Measurements from ENCODE around the gene TMEM150C.

TMEM150C gene

DNA sequence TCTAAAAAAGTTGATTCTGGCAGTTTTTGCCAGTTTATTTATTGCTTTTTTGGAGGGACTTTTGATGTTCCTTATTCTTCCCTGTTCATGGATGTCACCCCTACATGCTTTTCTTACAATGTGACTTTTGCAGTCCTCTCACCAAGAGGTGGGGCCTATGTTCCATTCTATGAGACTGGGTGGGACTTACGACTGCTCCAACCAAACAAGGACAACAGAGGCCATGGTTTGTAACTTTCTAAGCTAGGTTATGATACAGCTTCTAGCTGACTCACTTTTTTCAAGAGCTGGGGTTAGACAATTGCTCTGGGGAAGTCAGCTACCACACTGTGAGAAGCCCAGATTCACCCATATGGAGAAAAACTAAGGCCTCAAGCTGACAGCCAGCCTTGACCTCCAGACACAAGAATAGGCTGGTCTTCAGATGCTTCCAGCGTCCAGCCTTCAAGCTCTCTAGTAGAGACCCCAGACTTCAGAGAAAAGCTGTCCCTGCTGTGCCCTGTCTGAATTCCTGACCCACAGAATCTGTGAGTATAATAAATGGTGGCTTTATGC is 91.9 kb downstream of the TMEM150C start:
- DNase-seq = no peak

DNA sequence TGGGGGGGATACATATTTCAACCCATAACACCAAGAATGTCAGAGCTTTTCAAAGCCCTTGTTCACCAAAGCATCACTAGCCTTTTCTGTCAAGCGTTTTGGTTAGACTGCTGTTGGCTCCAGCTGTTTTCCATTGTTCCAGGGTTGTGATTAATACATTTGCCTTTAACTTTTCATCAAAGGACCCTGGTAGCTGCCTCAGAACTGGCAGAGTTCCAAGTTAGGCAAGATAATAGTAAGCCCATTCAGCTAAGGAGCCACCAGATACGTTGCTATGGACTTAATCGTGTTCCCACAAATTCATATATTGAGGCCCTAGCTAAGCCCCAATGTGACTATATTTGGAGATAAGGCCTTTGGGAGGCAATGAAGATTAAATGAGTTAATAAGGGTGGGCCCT is 94.3 kb downstream of the TMEM150C start:
- no peak for DNase-seq

DNA sequence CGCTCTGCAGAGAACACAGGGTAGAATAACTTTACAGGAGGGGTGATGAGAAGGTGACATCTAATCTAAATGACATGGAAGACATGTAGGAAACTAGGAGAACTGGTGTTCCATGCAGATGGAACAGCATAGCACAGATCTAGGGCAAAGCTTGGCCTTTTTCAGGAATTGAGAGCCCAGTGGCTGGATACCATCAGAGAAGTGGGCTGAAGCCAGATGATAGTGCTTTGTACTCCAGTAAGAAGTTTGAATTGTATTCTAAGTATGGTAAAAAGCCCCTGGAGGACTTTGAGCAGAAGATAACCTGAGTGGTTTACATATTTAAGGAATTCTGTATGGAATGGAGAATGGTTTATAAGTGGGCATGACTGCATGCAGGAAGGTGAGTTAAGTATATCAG is 98.6 kb downstream of the TMEM150C start:
- DNase-seq = no peak

DNA sequence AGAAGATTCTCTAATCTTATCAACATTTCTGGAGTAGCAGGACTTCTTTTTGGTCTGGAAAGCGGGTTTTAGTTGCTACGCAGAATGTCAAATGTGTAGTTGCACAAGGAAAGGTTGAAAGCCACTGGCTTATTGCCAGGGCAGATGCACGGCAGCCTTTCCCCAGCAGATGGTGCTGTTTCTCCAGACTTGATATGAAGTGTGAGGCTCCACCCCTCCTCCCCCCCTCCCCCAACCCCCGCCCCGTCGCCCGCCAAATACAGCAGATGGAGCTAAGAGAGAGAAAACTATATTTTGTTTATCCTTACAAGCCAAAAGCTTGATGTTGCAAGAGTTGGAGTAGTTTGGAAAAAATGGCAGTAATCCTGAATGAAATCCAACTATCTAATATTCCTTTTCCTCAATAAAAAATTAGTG is 99.4 kb downstream of the TMEM150C start:
- peak; percentile 65 for DNase-seq

- DNase-seq = no peak
These were observed 100.1 kb downstream of the TMEM150C start for GRCh38 chr4:82461710-82462109.

GRCh38 chr4:82458729-82459128 is 103.1 kb downstream of the TMEM150C start:
- no peak for DNase-seq

DNA sequence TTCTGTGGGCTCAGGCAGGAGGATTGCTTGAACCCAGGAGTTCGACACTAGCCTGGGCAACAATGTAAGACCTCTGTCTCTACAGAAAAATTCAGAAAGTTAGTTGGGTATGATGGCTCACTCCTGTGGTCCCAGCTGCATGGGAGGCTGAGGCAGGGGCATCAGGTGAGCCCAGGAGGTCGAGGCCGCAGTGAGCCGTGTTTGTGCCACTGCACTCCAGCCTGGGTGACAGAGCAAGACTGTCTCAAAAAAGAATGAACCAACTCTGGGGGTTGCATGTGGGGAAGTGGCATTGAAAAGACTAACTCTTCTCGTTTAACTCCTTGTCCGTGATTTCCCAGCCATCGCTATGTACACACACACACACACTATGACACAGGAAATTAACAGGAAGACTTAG is 104.5 kb downstream of the TMEM150C start:
- DNase-seq = no peak

DNA sequence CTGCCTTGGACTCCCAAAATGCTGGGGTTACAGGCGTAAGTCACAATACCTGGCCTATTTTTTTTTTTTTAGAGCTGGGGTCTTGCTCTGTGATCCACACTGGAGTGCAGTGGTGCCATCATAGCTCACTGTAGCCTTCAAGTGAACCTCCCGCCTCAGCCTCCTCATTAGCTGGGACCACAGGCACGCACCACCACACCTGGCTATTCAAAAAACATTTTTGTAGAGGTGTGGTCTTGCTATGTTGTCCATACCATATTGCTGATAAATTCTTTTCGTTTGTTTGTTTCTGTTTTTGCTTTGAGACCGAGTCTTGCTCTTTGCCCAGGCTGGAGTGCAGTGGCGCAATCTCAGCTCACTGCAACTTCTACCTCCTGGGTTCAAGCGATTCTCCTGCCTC is 109.8 kb downstream of the TMEM150C start:
- DNase-seq = no peak

DNA sequence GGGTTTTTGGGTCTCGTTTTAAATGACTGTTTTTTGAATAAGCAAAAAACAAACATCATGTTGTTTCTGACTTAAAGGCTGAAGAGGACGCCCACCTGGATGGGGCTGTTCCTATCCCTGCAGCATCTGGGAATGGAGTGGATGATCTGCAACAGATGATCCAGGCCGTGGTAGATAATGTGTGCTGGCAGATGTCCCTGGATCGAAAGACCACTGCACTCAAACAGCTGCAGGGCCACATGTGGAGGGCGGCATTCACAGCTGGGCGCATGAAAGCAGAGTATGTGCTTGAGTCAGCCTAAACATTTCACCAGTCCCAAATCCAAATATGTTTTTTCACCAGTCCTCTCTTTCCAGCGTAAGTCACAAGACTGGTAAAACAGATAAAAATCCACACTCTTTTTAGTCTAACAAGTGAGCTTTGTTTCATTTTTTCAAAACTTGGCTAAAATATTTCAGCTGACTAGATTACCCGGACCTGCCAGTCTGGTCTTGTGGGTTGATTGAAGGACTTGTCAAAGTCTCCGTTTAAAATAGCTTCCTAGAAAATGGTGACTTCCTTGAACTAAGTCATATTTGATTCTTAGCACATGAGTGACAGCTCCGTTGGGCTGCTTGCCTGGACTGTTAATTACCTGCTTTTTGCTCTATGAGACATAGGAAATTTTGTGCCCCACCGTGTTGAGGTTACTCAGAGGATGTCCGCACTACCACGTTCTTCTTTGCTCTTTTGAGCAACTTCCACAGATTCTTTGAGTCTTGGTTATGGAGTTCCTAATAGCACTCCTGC is 110.6 kb downstream of the TMEM150C start:
- DNase-seq = no peak

DNA sequence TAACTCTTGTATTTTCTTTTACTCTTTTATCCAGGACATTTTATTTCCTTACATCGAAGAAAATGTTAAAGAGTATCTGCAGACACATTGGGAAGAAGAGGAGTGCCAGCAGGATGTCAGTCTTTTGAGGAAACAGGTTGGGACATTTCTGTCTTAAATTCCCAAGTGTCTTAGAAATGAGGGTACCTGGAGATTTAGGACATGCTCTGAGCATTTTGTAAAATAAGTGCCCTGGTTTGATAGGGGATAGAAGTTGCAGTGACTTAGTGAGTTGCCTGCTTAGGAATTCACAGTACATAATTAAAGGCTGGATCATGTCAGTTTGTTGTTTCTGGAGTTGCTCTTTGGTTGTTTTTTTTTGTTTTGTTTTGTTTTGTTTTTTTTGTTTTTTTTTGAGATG is 113.9 kb downstream of the TMEM150C start:
- no peak for DNase-seq

DNA sequence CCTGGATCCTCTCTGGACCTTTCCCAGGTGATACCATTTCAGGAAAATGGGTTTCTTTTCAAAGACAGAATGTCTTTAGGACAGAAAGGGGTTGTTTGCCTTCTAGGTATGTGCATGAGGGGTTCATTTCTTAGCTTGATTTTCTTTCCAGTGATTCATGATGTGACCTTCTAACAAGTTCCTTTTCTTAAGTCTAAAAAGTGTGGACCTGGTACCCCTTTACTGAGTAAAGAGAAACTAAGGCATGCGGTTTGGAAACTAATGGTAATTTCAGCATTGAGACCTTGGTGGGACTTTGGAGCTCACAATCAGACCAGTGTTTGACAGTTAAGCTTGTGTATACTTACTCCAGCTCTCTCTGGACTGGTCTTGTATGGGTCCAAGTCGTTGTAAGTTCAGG is 122.7 kb downstream of the TMEM150C start:
- DNase-seq = no peak

- no peak for DNase-seq
These were observed 124.3 kb downstream of the TMEM150C start for GRCh38 chr4:82437285-82438005.

- DNase-seq = no peak
These were observed 125.0 kb downstream of the TMEM150C start for GRCh38 chr4:82436780-82437179.

DNA sequence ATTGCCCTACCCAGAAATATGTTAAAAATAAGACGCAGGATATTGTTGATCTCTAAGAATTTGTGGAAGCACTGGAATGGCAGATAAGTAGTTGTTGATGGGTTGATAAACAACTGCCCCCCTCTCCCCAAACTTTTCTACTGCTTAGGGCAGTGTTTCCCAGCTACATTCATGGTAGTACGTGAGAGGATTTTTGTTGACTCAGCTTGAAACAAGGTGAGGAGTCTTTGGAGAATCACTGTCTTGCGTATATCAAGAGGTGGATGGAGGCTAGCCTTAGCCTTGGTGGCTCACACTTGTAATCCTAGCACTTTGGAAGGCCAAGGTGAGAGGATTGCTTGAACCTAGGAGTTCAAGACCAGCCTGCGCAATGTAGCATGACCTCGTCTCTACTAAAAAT is 125.7 kb downstream of the TMEM150C start:
- DNase-seq = no peak

DNA sequence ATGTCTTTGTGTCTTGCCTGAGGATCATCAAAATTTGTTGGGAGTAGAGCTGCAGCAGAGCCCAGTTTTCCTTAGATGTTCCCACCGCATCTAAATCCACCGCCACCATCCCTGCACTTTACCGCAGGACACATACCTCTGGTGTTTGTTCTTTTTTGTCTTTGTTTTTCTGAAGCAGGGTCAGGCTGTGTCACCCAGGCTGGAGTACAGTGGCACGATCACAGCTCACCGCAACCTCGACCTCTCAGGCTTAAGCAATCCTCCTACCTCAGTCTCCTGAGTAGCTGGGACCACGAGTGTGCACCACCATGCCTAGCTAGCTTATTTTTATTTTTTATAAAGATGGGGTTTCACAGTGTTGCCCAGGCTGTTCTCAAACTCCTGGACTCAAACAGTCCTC is 126.8 kb downstream of the TMEM150C start:
- no peak for DNase-seq

- DNase-seq = no peak
These were observed 128.0 kb downstream of the TMEM150C start for GRCh38 chr4:82433791-82434190.

Measured in activated effector memory CD4-positive, alpha-beta T cell treated with Interleukin-2 at 50 U/mL for 16 hours (primary cell).